ENCODE measurements around the gene TLK2.
A peak's percentile ranks its signal among the peaks of the same experiment; 100 is the strongest.

Gene TLK2

DNA sequence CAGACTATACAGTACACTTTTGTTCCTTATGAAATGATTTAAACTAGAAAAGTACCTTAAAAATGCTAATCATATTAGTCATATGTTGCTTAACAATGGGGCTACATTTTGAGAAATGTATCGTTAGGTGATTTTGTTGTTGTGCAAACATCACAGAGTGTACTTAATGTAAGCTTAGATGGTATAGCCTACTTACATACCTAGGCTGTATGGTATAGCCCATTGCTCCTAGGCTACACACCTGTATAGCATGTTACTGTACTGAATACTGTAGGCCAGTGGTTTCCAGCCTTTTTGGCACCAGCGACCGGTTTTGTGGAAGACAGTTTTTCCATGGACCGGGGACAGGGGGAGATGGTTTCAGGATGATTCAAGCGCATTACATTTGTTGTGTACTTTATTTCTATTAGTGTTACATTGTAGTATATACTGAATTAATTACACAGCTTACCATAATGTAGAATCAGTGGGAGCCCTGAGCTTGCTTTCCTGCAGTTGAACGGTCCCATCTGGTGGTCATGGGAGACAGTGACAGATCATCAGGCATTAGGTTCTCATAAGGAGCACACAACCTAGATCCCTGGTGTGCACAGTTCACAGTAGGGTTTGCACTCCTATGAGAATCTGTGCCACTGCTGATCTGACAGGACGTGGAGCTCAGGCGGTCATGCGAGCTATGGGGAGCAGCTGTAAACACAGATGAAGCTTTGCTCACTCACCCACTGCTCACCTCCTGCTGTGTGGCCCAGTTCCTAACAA is 113.9 kb downstream of the TLK2 start:
- no peak overlapping the region for H3K4me3 ChIP-seq (replicated peaks; ENCODE audit: low read depth, low read length)
- TF ChIP-seq, protein P1, sequence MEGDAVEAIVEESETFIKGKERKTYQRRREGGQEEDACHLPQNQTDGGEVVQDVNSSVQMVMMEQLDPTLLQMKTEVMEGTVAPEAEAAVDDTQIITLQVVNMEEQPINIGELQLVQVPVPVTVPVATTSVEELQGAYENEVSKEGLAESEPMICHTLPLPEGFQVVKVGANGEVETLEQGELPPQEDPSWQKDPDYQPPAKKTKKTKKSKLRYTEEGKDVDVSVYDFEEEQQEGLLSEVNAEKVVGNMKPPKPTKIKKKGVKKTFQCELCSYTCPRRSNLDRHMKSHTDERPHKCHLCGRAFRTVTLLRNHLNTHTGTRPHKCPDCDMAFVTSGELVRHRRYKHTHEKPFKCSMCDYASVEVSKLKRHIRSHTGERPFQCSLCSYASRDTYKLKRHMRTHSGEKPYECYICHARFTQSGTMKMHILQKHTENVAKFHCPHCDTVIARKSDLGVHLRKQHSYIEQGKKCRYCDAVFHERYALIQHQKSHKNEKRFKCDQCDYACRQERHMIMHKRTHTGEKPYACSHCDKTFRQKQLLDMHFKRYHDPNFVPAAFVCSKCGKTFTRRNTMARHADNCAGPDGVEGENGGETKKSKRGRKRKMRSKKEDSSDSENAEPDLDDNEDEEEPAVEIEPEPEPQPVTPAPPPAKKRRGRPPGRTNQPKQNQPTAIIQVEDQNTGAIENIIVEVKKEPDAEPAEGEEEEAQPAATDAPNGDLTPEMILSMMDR (IDR thresholded peaks at IDR 0.05; ENCODE audit: low read depth, low read length, missing control alignments): no peak
- DNase-seq (ENCODE audit: extremely low read depth, low read depth): no peak

DNA sequence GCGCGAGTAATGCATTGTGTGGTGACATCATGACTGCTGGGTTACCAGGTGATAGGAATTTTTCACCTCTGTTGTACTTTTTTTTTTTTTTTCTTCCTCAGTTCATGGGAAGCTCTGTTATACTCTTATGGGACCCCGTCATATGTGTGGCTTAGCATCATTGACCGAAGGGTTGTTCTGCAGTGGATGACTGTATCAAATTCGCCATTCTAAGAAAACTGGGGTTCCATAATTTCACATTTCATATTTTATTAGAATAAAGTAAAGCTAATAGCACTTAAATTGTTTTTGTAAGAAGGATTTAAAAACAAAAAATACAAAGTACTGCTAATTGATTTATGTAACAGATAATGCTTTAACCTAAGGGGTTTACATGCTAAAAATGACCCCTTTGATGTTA is 116.9 kb downstream of the TLK2 start:
- TF ChIP-seq, protein P1 (IDR thresholded peaks at IDR 0.05; ENCODE audit: low read depth, low read length, missing control alignments): no peak
- DNase-seq (ENCODE audit: extremely low read depth, low read depth): no peak
- H3K4me3 ChIP-seq (replicated peaks; ENCODE audit: low read depth, low read length): no peak overlapping the region

DNA sequence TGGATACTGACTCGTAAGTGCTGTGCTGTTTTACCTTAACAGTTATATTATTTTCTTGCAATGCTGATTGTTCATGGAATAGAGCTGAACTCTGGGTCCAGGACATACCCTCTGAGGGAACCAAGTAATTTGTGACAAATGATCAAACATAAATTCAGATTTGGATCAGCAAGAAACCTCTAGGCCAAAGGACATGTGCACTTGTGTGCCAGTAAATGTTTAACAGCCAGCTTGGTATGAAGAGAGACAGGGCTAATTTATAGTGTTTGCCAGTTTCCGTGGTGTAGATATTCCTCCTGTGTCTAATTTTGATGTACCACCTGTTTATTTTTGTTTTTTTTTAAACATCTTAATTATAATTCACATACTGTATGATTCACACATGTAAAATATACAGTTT is 118.0 kb downstream of the TLK2 start:
- DNase-seq (ENCODE audit: extremely low read depth, low read depth): no peak
- TF ChIP-seq, protein P1 (IDR thresholded peaks at IDR 0.05; ENCODE audit: low read depth, low read length, missing control alignments): no peak

DNA sequence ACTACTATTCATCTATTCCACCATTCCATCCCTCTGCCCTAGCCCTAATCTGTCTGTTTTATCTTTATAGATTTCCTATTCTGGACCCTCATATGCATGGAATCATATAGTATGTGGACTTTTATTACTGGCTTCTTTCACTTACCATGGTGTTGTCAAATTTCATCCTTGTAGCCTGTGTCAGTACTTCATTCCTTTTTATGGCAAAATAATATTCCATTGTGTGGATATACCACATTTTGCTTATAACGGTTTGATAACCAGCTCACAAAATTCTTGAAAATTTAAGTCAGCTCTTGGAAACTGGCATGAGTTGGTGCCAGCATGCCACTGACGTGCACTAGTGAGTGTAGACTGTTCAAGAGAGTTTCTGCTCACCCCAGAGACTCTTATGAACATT is 118.5 kb downstream of the TLK2 start:
- H3K4me3 ChIP-seq (replicated peaks; ENCODE audit: low read depth, low read length): no peak overlapping the region
- no peak for DNase-seq (ENCODE audit: extremely low read depth, low read depth)
- TF ChIP-seq, protein P1 (IDR thresholded peaks at IDR 0.05; ENCODE audit: low read depth, low read length, missing control alignments): no peak

More for the DNA sequence above, 118.0 kb downstream of the TLK2 start:
- no peak overlapping the region for H3K4me3 ChIP-seq (replicated peaks; ENCODE audit: low read depth, low read length)

DNA sequence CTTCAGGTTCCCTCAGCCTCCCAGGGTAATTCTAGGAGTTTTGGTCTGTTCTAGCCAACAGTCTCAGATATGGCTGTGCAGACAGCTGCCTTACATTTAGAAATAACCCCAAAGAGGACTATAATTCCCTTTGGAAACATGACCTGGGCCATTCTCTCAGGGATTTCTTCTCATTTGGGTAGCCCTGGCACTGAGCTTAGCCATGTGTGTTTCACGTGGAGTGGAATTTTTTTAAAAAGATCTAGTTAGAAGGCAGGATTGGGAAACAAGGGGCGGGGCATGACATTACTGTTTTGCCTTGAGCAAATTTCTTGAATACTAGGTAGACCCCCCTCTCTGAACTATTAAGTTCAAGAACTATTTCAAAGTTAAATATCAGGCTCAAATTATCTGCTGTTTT is 119.3 kb downstream of the TLK2 start:
- peak; percentile 87 for DNase-seq (ENCODE audit: extremely low read depth, low read depth)
- TF ChIP-seq, protein P1 (IDR thresholded peaks at IDR 0.05; ENCODE audit: low read depth, low read length, missing control alignments): no peak
- no peak overlapping the region for H3K4me3 ChIP-seq (replicated peaks; ENCODE audit: low read depth, low read length)

DNA sequence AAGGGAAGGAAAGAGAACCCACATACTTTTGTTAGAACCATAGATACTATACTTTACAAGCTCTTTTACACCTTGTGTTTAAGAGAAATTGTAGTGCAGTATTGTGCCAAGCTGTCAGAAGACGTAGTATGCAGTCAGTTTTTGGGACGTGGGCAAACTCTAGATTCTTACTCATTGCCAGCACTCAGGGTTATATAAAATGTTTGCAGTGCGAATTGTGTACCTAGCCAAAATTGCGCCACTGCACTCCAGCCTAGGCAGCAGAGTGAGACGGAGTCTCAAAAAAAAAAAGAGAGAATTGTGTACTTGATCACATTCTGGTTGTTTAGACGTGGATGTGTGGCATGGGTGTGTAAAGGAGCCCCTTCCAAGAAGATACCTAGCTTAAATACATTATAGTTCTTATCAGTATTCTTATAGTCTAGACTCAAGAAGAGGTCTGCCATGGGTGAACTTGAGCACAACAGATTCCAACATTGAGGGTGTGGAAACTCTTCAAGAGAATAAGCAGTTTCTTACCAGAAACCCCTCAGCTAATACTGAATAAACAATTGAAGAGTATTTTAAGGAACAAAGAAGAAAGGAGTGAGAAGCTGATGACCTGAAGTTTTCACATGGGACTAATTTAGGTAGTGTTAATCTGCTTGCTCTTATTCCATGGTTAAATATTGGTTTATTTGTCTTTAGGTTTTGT is 121.5 kb downstream of the TLK2 start:
- TF ChIP-seq, protein P1 (IDR thresholded peaks at IDR 0.05; ENCODE audit: low read depth, low read length, missing control alignments): no peak
- no peak for DNase-seq (ENCODE audit: extremely low read depth, low read depth)
- no peak overlapping the region for H3K4me3 ChIP-seq (replicated peaks; ENCODE audit: low read depth, low read length)
